Gastrocnemius medialis (tissue), 4 donors: Measurements from ENCODE around the gene SMIM45.

Experiments
- CTCF ChIP-seq, 5 experiments: fragments of 450-650 bp in 3 of 5; fragments of 200-600 bp in 2 of 5; sonication (generic) in 2 of 5; IDR thresholded peaks in 4 of 5; conservative IDR thresholded peaks in 1 of 5; 1 replicate in 4 of 5; 2 replicates in 1 of 5; pipeline ENCODE4 v1.5.1; 2016 to 2019; ENCODE audit warnings: antibody characterized with exemption in 5 of 5, mild to moderate bottlenecking in 3 of 5, moderate library complexity in 3 of 5
- POLR2A ChIP-seq, 2 donors: fragments of 450-650 bp; IDR thresholded peaks; one replicate each; pipeline ENCODE4 v1.6.1; 2017; ENCODE audit warnings: antibody characterized with exemption in 2 of 2, mild to moderate bottlenecking in 2 of 2, moderate library complexity in 2 of 2

- no peak for TF ChIP-seq CTCF (IDR thresholded peaks at IDR 0.05 in 4 of 5, conservative IDR thresholded peaks at IDR 0.05 in 1 of 5)
- no peak for TF ChIP-seq POLR2A (IDR thresholded peaks at IDR 0.05)
These were observed 12.2 kb downstream of the SMIM45 start for GRCh38 chr22:41964112-41964491.
